ENCODE data around the gene MDM1.

The MDM1 gene

DNA sequence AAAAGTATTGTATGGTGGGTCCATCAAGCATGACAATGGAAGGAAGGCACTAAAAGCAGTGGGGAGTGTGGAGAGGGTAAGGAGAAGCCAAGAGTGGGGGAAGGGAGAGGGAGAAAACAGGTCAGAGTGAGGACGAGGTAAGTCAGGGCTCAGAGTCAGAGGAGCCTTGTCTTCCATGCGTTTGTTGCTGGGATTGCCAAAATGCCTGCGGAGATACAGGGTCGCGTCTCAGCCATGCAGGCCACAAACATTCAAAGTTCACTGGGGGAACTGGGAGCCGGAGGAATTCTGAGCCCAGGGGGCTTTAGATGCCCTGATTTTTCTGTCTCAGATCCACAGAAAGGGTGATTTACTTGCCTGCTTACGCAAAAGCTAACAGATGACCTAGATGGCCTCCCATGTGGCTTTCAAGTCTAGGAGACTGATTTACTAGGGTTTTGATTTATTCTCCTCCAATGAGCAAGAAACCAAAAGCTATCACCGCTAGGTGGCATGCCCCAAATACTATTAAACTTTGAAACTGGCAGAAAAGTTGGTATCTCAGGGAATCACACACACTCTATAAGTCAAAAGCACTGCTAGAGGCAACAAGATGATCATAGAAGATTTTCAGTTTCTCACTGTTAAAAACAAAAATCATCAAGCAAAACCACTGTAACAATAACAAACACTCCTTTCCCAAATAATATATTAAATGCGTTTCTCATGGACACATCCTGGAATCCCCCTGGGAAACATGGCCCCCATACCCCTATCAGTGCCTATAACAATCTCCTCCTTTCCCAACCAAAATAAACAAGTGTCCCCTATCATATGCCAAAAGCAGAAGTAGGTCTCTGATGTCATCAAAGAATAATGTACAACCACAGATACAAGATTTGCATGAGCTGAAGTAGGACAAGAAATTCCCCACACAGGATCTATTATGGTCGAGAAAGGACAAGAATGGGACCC lies 26.6 kb upstream of the MDM1 start:
- DNase-seq (ENCODE audit: low read depth, low spot score) = peak; percentile 27

- DNase-seq (ENCODE audit: low read depth, low spot score) = no peak
Measured at GRCh38 chr12:68356986-68357385, 24.8 kb upstream of the MDM1 start.

DNA sequence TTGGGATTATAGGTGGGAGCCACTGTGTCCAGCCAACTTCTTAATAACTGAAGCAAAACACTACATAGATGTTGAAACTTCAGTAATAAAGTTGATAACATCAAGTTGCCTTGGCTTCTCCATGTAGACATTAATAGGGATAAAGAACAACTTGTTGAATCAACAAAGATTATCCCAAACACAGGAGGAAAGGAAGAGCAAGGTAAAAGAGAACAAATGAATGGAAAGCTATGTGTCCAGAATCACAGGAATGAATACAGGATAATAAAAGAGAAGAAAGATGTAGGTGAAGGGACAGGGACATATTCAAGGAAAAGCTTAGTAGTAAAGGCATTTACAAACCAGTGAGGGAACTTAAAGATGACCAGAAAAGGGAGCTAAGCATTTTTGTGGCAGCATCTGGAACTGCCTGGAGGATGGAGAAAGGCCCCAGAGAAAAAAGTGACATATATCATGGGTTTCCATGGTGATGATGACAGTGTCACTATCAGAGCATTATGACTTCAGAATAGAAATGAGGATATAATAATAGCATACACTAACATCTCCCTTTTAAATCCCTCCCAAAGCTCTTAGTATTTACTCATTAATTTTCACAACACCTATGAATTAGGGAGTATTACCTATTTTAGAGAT lies 24.0 kb upstream of the MDM1 start:
- no peak for DNase-seq (ENCODE audit: low read depth, low spot score)

DNA sequence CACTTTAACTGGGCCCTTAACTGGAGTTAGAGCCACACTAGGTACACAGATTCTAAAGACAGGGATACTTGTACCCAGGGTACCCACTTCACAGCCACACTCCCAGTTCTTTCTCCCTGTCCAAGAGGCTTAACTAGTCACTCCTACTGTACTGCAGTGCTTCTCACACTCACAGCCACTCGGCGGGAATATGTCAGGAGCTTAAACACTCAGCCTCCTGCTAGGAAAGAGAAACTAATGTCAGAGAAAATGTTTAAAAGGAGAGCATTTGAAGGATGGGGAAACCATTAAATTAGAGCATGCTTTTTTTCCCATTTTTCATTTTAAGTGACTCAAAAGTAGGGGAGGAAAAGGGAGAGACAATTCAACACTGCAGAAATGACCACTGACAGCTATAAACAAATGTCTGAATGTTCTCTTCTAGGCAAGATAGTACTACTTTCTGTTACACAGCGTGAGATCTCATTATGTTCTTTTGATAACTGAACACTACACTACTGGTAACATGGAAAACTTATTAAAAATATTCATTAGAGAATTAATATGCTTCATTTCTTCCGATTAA lies 22.9 kb upstream of the MDM1 start:
- no peak for DNase-seq (ENCODE audit: low read depth, low spot score)

DNA sequence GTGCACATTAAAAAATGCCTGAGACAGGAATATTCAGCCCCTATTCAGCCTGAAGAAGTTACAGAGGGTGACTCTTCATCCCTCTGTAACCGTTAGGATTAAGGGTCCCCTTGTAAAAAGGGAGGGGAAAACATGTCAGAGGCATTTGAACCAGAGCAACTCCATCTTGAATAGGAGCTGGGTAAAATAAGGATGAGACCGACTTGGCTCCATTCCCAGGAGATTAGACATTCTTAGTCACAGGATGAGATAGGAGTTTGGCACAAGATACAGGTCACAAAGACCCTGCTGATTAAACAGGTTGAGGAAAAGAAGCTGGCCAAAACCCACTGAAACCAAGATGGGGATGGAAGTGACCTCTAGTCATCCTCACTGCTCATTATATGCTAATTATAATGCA lies 19.9 kb upstream of the MDM1 start:
- no peak for DNase-seq (ENCODE audit: low read depth, low spot score)

- DNase-seq (ENCODE audit: low read depth, low spot score) = no peak
Measured at GRCh38 chr12:68350753-68351152, 18.6 kb upstream of the MDM1 start.

- DNase-seq (ENCODE audit: low read depth, low spot score) = no peak
Measured at GRCh38 chr12:68349921-68350606, 17.9 kb upstream of the MDM1 start.

DNA sequence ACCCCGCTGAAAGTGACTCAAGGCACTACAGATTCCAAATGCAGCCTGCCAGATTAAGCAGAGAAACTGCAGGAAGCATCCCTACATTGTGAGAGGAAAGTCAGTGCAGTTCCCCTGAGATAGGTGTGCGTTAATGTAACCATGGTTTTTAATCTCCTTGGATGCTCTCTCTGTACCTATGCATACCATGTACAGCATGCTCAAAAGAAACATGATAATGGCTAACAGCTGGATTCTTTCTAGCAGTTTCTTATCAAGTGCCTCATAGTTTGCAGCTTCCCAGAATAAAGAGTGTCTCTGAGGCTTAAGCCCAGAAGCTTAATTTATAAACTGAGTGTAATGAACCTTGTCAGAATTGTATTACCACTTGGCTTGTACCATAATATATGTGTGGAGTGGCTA lies 17.1 kb upstream of the MDM1 start:
- no peak for DNase-seq (ENCODE audit: low read depth, low spot score)

DNA sequence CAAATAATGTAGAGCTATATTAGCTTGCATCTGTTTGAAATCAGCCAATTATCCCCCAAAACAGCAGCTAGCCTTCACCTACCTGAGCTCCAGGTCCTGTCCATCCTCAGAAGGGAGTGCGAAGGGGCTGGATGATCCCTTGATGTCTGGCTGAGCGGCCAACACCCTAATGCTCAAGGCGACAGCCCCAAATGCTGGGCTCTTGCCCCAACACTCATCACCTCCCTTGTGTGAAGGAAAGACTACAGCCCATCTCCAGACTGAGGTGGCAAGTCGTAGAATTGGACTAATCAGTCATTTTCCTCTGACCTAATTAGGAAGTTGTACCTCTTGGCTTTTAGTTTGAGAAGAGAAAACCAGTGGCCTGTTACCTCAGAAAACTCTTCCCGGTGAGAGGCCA lies 16.3 kb upstream of the MDM1 start:
- DNase-seq (ENCODE audit: low read depth, low spot score) = no peak

DNA sequence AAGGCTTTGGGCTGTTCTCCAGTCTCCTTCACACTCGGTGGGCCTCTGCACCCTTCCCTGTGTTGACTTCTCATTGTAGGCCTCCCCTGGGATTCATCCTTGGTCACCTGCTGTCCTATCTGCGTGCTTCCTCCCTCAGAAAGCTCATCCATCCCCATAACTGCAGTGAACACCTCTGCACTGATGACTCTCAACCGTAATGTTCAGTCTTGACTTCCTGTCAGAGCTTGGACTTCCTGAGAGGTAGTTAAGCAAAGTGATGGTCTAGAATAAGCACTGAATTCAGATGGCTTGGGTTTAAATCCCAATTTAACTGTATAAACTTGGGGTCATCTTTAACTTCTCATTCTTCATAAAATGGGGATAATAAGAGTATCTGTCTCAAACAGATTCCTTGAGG lies 13.6 kb upstream of the MDM1 start:
- DNase-seq (ENCODE audit: low read depth, low spot score) = no peak

GRCh38 chr12:68344126-68344525 lies 12.0 kb upstream of the MDM1 start:
- no peak for DNase-seq (ENCODE audit: low read depth, low spot score)

DNA sequence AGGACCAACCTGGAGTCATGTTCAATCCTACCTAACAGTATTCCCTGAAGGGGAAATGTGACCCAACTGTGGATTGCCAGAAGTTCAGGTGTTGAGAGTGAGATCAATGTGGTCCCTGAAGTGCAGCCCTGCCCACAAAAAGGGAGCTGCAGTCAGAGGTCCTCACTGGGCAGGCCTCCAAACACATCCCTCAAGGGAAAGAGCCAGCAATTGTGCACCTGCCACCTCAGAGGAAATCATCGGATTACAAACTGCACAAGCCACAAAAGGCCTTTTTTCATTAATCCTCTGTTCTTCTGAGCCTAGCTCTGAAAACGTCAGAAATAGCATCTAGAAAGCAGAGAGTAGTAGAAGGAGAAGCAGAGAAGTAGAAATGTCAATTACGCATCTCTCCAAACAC lies 10.8 kb upstream of the MDM1 start:
- DNase-seq (ENCODE audit: low read depth, low spot score) = no peak

GRCh38 chr12:68341822-68342221 lies 9.7 kb upstream of the MDM1 start:
- no peak for DNase-seq (ENCODE audit: low read depth, low spot score)

DNA sequence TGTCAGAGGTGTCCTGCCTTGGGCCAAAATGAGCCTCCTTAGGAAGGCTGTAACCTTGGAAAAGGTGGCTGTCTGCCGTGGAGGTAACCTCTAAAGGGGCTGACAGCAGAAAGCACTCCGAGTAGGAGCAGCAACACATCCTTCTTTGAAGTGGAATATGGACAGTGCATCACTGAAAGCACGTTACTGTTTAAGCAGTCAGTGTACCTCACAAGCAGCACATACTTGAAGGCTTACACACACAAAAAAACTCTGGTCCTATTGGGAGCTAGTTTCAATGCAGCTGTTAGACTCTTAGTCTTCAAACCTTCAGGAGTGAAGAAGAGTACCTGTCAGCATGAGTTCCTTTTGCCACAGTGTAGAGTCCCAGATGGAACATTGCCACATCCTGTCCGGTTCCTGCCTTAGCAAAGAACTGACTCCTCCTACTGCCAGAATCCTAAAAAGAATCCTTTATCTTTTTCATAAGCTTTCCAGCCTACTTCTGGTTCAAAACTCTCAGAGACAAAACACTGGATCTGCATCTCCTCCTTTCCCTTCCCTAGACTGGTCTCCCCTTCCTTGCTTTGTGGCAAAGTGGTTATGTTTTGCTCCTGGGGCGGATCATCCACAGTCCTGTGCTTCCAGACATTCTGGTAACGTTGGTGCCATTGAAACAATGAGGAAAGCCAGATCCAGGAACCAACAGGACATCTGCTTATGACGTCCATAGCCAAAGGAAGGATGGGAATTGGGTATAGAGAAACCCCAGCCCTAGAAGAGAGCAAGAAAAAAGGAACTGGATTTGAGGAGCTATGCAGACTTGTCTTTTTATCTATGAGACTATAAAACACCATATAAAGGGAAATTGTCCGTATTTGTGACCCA lies 8.5 kb upstream of the MDM1 start:
- DNase-seq (ENCODE audit: low read depth, low spot score) = no peak

DNA sequence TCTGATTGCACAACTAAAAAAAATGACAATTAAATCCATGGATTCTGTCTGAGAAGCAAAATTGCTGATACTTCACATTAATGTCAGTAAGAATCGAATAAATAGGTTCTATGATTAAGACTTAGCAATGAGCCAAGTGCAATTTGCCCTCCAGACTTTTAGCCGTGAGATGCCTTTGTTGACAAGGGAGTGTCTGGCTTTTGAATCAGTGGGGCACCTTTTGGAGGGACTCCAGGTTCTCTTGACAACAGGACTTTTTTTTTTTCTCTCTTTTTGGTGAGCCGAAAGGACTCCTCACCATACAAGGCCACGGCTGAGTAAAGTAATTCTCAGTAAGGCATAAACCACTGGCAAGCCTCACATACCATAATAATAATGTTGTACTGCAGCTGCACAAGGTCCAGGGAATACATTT lies 4.7 kb upstream of the MDM1 start:
- DNase-seq (ENCODE audit: low read depth, low spot score) = no peak

- DNase-seq (ENCODE audit: low read depth, low spot score) = no peak
Measured at GRCh38 chr12:68335462-68335861, 3.3 kb upstream of the MDM1 start.

DNA sequence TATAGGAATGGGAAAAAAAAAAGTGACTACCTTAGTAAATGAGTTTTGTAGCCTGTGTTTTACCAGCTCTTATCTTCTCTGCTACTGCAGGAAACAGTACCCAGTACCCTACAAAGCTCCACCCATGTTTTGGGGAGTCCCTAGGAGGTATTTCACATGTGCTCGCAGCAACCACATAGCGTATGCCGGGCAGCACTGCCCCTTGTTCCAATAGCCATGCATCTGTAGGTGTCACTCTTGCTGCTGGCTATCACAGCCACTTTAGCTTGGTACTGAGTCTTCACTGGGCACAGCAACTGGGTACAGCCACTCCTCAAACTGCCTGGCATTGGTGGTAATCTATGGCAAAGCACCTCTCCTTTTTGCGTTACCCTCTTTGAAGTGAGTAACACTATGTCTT lies 2.0 kb upstream of the MDM1 start:
- DNase-seq (ENCODE audit: low read depth, low spot score) = no peak

- no peak for DNase-seq (ENCODE audit: low read depth, low spot score)
Measured at GRCh38 chr12:68332728-68333630, 817 bp upstream of the MDM1 start.

GRCh38 chr12:68331500-68331868 lies 678 bp downstream of the MDM1 start:
- no peak for DNase-seq (ENCODE audit: low read depth, low spot score)

- no peak for DNase-seq (ENCODE audit: low read depth, low spot score)
Measured at GRCh38 chr12:68327896-68328295, 4.3 kb downstream of the MDM1 start.
